GM20000 (cell line): ENCODE results near the gene SIRT4.

Experiments used
- DNase-seq: peaks from one replicate; pipeline ENCODE4 v3.0.0; 2012; ENCODE audit warnings: low spot score
- TF ChIP-seq, protein P1 (sequence below): IDR thresholded peaks from 2 replicates; pipeline ENCODE4 v1.5.1; 2012; ENCODE audit warnings: mild to moderate bottlenecking, control low read depth; ENCODE audit errors: extremely low read depth, missing control alignments

SIRT4 gene

DNA sequence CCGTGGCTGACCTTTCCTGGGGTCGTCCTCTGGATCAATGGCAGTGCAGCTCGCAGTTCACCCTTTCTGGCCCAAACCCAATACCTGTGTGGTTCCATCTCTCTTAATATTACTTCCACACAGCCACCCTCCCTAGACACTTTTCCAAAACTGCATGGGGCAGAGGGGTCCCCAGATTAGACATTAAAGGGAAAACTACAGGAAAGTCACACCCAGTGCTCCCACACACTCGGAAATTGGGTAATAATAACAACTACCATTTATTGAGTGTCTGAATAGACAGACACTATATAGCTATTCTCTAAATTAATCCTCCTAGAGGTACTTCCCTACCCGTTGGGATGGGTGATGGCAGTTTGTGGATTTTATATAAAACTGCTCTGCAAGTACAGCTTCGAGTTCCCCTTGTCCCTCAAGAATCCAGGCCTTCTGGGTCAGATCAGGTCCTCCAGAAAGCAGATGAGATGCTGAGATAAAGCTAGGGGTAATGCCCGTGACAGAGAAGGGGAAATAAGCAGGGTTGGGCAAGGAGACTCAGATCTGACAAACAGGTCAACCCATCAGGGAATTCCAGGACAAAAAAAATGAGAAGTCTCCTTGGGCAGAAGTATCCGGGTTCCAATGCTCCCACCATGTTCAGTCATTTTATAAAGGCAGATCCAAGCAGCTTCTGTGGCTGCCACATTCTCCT is 35.8 kb upstream of the SIRT4 start:
- DNase-seq: no peak
- TF ChIP-seq, protein P1, sequence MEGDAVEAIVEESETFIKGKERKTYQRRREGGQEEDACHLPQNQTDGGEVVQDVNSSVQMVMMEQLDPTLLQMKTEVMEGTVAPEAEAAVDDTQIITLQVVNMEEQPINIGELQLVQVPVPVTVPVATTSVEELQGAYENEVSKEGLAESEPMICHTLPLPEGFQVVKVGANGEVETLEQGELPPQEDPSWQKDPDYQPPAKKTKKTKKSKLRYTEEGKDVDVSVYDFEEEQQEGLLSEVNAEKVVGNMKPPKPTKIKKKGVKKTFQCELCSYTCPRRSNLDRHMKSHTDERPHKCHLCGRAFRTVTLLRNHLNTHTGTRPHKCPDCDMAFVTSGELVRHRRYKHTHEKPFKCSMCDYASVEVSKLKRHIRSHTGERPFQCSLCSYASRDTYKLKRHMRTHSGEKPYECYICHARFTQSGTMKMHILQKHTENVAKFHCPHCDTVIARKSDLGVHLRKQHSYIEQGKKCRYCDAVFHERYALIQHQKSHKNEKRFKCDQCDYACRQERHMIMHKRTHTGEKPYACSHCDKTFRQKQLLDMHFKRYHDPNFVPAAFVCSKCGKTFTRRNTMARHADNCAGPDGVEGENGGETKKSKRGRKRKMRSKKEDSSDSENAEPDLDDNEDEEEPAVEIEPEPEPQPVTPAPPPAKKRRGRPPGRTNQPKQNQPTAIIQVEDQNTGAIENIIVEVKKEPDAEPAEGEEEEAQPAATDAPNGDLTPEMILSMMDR: no peak

DNA sequence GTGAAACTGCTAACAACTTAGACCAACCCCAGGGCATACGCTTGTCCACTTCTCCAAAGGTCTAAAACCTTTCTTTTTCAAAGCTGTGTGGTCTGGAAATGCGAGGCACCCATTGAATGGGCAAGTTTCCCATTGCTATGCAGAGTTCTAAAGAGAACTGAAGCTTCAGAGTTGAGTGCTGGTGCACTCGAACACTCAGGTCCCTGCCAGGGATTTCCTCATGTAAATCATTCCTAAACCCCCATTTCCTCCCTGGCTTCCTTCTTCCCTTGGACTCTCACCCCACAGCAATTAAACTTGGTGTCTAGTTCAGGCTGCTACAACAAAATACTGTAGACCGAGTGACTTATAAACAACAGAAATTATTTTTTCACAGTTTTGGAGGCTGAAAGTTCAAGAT is 34.4 kb upstream of the SIRT4 start:
- TF ChIP-seq, protein P1: no peak
- no peak for DNase-seq

DNA sequence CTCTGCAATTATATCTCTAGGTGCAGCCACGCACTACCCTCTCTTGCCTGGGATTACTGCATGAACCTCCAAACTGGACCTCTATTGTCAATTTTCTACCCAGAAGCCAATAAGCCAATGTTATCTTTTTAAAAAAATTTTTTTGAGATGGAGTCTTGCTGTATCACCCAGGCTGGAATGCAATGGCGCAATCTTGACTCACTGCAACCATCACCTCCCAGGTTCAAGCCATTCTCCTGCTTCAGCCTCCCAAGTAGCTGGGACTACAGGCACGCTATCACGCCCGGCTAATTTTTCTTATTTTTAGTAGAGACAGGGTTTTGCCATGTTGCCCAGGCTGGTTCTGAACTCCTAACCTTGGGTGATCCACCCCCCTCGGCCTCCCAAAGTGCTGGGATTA is 25.4 kb upstream of the SIRT4 start:
- TF ChIP-seq, protein P1: no peak
- no peak for DNase-seq

DNA sequence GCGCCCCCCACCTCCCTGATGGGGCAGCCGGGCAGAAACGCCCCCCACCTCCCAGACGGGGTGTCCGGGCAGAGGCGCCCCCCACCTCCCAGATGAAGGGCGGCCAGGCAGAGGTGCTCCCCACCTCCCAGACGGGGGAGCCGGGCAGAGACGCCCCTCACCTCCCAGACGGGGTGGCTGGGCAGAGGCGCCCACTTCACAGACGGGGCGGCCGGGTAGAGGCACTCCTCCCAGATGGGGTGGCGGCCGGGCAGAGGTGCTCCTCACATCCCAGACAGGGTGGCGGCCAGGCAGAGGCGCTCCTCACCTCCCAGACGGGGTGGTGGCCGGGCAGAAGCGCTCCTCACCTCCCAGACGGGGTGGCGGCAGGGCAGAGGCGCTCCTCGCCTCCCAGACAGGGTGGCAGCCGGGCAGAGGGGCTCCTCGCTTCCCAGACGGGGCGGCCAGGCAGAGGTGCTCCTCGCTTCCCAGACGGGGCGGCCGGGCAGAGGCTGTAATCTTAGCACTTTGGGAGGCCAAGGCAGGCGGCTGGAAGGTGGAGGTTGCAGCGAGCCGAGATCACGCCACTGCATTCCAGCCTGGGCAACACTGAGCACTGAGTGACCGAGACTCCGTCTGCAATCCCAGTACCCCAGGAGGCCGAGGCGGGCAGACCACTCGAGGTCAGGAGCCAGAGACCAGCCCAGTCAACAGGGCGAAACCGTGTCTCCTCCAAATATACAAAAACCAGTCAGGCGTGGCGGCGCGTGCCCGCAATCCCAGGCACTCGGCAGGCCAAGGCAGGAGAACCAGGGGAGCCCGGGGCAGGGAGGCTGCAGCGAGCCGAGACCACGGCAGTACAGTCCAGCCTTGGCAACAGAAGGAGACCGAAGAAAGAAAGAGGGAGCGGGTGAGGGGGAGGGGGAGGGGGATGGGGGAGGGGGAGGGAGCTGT is 23.7 kb upstream of the SIRT4 start:
- no peak for DNase-seq
- TF ChIP-seq, protein P1: no peak

DNA sequence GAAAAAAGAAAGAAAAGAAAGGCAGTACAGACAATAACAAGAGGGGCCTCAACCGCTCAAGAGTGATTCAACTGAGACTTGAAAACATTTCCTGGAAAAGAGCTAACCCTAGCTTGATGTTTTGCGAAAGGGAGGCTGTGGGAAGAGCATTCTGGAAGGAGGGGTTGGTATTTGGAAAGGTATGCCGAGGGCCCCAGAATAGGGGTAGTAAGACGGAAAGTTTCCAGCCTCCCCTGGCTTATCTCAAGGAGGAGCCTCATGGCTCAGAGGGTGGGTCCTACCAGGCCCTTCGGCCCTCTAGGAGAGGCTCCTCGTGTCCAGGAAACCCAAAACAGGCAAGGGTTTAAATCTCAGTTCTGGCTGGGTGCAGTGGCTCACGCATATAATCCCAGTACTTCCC is 18.8 kb upstream of the SIRT4 start:
- TF ChIP-seq, protein P1: no peak
- DNase-seq: no peak

DNA sequence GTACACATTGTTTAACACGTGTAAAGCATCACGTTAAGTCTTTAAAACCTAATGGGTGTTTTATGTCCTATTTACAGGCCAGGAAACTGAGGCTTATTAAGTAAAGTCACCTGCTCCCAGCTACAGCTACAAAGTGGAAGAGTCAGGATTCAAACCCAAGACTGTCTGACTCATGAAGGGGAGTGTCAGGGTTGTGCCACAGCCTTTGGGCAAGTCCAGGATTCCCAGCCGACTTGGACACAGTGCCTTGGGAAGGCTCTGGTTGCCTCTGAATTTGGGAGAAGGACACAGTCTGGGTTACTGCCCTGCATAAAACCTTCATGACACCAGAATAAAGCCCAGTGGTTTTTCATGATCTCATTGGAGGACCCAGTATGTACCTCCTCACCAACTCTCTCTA is 17.7 kb upstream of the SIRT4 start:
- TF ChIP-seq, protein P1: no peak
- no peak for DNase-seq
